NCI-H1436 (cell line): ENCODE results near the gene ZNF491.
A peak's percentile ranks its signal among the peaks of the same experiment; 100 is the strongest.
"Not testable (repeated sequence)": the region's sequence is repeated elsewhere in the genome, so short reads cannot be mapped to it uniquely, and the experiment has no call there.

Experiments
- DNase-seq: peaks from one replicate; lab custom pipeline; 2025; lab: John Stamatoyannopoulos, UW

The ZNF491 gene

DNA sequence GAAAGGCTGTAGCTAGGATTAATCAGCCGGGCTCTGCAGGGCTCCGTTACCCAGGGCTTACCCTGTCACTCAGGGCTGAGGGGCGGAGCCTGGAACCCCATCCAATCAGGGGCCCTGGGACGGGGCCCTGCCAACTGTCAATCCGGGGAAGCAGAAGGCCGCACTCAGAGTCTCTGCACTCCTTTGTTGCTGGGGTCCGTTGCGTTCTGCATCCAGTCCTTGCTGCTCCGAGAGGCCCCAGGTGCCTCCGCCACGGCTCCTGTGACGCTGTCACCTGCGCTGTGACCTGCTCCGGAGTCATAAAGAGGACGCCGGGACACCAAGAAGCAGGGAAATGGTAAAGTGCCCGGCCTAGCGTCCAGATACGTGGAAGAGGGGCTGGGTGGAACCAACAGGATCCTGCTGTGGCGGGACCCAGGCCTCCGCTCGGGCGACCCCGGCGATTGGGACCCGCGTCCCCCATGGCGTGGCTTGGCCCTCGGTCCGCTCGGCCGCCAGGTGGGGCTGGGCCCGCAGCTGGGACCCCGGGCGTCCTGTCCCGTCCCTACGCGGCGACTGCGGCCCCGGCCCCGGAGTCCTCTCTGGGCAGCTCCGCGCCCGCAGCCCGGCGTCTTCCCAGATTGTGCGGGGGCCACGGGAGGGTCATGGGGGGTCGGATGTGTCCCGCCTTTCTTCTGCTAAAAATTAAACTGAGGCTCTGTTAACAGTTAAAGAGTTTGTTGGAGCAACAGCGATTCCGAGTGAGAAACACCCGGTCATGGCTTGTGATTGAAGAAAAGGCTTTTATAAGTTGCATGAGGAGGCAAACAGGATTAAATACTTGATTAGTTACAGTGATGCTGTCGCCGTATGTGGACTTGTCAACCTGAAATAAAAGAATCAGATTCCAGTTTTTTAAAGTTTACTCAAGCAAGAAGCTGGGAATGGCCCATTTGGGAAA is at the start of gene ZNF491:
Gene ZNF491 (plus strand): TSS at position 133 of the 940 bp plus-strand sequence. CDS start 7,431 bp downstream, outside the sequence.
- peak; percentile 88 for DNase-seq

DNA sequence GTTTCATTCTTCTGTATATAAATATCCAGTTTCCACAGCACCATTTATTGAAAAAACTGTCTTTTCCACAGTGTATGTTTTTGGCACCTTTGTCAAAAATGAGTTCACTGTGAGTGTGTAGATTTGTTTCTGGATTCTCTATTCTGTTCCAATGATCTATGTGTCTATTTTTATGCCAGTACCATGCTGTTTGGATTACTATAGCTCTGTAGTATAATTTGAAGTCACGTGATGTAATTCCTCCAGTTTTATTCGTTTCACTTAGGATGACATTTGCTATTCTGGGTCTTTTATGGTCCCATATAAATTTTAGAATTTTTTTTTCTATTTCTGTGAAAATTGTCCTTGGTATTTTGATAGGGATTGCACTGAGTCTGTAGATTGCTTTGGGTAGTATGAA is 48.6 kb upstream of the ZNF491 start:
- no peak for DNase-seq

DNA sequence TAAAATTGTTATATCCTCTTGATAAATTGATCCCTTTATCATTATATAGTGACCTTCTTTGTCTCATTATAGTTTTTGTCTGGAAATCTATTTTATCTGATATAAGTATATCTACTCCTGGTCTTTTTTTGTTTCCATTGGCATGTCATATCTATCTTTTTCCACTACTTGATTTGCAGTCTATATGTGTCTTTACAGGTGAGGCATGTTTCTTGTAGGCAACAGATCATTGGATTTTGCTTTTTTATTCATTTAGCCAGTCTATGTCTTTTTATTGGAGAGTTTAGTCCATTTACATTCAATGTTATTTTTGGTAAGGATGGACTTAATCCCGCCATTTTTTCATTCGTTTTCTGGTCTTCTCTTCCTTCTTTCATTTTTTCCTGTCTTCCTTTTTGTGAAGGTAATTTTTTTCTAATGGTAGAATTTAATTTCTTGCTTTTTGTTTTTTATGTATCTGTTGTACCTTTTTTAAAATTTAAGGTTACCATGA is 46.0 kb upstream of the ZNF491 start:
- no peak for DNase-seq

DNA sequence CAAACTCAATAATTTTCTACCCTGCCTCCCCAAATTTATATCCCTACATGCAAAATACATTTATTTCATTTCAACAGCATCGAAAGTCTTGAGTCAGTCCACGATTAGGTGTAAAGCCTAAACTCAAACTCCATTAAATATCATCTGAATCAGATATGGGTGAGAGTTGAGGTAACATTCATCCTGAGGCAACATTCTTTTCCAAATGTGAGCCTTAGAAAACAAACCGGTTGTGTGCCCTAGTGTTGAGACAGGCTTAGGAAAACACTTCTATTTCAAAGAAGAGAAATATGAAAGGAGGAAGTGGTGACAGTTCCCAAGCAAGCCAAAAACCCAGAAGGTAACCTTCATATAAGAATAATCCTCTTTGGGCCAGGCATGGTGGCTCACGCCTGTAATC is 43.7 kb upstream of the ZNF491 start:
- no peak for DNase-seq

DNA sequence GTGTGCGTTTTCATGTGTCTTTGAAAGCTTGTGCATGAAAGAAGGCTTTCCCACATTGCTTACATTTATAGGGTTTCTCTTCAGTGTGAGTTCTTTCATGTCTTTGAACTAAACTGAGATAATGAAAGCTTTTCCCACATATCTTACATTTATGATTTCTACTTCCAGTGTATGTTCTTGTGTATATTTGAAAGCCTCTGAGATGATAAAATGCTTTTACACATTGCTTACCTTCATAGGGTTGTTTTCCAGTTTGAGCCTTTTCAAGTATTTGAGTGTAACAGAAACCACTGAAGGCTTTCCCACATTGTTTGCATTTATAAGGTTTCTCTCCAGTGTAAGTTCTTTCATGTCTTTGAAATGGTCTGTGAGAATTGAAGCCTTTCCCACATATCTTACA is 41.4 kb upstream of the ZNF491 start:
- no peak for DNase-seq

DNA sequence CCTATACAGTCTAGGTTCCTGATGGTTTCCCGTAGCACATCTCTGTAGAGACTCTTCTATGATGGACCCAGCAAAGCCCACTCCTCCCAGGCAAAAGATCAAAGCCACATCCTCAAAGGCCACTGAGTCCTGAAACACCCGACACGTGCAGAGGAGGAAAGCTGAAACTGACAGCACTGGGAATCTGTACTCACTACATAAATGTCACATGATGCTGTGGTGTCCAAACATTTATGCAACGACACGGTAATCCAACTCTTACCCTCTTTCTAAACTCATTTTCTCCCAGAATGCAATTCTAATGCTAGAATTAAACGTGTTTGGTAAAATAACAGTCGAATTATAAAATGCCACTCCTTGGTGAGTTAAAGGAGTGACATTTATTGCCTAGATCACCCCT is 38.5 kb upstream of the ZNF491 start:
- DNase-seq, result no peak

DNA sequence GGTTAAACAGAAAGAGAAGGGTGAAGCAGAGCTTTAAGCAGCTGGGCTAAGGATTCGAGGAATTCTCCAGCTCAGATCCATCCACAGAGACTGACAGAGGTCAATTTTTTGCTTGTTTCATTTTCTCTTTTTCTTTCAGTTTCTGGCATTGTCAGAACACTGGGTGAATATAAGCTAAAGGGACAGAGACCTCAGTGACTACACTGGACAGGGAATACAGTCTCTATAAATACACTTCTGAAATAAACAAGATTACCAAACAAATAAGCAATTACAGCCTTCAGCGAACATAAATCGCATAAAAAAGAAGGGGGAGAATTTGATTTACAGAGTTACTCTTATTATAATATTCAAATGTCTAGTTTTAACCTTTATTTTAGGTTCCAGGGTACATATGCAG is 35.2 kb upstream of the ZNF491 start:
- DNase-seq, result no peak

DNA sequence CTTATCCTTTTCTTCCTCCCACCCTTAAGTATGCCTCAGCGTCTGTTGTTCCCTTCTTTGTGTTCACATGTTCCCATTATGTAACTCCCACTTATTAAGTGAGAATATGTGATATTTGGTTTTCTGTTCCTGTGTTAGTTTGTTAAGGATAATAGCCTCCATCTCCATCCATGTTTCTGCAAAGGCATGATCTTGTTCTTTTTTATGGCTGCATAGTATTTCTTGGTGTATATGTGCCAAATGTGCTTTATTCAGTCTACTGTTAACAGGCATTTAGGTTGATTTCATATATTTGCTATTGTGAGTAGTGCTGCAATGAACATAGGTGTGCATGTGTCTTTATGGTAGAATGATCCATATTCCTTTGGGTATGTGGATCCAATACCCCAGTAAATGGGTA is 34.7 kb upstream of the ZNF491 start:
- DNase-seq, result no peak

DNA sequence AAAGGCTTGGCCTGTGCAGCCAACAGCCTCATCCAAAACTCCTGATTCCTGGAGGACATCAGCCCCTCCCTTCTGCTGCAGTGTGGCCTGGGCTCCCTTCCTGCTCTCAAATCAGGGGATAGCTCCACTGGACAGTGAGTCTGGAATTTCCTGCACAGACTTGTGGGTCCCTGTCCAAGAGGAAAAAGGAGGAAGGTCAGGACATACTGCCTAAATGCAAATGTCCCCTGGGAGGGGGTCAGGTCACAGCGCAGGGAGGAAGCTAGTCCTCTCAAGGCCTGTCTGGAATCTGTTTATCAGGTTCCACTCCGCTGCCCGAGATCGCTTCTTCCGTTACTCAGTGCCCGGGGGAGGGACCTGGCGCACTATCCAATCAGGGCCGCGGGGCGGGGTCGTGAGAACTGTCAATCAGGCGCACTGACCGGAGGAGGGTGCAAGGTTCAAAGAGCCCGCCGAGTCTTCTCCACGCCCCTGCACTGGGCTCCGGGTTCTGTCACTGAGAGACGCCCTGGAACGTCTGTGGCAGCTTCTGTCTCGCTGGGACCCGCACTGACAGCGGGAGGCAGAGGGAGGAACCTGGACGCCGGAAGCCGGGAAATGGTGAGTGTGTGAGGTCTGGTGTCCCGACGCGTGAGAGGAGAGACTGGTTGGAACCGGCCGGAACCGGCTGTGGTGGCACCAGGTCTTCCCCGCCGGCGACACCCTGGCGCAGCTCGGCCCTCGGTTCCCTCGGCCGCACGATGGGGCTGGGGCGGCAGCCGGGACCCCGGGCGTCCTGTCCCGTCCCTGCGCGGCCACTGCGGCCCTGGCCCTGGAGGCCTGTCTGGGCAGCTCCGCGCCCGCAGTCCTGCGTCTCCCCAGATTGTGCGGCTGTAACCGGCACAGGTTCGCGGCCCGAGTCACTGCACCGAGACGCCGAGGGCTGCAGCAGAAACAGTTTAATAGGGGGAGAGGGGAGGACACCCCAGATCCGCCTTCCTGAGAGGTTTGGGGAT is 31.4 kb upstream of the ZNF491 start, which contains the start of gene ZNF441:
Gene ZNF441 (plus strand): TSS at position 404 of the 995 bp plus-strand sequence. CDS start 194 bp downstream, at position 598.
- DNase-seq, result peak; percentile 66

DNA sequence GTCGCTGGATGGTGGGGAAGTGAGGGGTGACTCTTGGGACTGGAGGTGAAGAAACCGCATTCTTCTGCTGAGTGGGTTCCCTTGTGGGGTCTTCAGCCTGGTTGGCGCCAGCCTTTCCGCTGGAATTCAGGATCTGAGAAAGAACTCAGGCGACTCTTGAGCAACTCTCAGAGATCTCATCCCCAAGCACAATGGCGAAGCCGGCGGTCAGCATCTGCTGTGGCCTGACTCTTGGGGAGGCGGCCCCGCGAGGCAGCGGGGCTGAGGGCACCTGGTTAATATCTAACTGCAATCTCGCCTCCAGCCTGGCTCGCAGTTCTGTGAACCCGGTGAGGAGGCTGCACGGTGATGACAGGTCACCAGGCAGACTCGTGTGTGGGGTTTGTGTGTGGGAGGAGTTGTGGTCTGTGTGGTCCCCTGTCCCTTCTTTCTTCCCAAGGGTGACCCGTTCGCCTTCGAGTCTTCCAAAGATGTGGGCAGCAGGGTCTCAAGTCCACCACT is 30.6 kb upstream of the ZNF491 start:
- DNase-seq, result no peak

DNA sequence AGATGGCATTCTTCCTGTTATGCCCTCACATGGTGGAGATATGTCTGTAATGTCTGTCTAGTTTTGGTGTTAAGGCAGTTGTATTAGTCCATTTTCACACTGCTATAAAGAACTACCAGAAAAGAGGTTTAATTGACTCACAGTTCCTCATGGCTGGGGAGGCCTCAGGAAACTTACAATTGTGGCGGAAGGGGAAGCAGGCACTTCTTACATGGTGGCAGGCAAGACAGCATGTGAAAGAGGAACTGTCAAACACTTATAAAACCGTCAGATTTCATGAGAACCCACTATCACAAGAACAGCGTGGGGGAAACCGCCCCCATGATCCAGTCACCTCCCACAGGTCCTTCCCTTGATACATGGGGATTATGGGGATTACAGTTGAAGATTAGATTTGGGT is 28.3 kb upstream of the ZNF491 start:
- DNase-seq, result no peak

DNA sequence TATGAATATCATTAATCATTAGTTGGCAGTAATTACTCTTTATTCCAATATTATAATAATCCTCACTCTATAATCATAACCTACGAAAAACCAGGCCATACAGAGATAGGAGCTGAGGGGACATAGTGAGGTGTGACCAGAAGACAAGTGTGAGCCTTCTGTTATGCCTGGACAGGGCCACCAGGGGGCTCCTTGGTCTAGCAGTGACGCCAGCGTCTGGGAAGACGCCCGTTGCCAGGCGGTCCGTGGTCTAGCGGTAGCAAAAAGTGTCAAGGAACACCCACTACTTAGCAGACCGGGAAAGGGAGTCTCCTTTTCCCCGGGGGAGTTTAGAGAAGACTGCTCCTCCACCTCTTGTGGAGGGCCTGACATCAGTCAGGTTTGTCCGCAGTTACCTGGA is 26.8 kb upstream of the ZNF491 start:
- not testable (repeated sequence) for DNase-seq

DNA sequence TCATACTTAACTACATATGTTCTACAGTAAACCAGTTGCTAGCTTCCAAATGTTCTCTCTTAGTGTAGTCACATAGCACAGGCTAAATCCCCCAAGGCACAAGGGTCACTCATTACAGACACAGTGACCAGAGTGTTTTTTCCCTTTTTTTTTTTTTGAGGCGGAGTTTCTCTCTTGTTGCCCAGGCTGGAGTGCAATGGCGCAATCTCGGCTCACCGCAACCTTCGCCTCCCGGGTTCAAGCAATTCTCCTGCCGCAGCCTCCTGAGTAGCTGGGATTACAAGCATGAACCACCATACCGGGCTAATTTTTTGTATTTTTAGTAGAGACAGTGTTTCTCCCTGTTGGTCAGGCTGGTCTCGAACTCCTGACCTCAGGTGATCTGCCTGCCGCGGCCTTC is 21.7 kb upstream of the ZNF491 start:
- DNase-seq, result not testable (repeated sequence)

DNA sequence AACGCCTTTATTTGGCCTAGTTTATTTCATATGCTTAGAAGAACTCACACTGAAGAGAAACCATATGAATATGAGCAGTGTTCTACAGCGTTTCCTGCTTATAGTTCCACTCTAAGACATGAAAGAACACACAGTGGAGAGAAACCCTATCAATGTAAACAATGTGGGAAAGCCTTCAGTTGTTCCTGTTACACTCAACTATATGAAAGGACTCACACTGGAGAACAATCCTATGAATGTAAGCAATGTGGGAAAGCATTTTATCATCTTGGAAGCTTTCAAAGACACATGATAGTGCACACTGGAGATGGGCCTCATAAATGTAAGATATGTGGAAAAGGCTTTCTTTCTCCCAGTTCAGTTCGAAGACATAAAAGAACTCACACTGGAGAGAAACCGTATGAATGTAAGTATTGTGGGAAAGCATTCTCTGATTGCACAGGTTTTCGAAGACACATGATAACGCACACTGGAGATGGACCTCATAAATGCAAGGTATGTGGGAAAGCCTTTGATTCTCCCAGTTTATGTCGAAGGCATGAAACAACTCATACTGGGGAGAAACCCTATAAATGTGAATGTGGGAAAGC is 17.8 kb upstream of the ZNF491 start:
- no peak for DNase-seq

DNA sequence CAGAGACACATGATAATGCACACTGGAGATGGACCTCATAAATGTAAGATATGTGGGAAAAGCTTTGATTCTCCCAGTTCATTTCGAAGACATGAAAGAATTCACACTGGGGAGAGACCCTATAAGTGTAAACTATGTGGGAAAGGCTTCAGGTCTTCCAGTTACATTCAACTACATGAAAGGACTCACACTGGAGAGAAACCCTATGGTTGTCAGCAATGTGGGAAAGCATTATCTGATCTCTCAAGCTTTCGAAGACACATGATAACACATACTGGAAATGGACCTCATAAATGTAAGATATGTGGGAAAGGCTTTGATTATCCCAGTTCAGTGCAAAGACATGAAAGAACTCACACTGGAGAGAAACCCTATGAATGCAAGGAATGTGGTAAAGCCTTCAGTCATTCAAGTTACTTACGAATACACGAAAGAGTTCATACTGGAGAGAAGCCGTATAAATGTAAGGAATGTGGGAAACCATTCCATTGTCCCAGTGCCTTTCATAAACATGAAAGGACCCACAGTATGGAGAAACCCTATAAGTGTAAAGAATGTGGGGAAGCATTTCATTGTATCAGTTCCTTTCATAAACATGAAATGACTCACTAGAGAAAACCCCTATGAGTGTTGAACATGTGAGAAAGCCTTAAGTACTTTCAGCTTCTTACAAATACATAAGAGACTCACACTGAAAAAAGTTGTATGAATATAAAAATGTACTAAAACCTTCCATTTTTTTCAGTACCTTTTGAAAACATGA is 16.8 kb upstream of the ZNF491 start:
- DNase-seq, result no peak

DNA sequence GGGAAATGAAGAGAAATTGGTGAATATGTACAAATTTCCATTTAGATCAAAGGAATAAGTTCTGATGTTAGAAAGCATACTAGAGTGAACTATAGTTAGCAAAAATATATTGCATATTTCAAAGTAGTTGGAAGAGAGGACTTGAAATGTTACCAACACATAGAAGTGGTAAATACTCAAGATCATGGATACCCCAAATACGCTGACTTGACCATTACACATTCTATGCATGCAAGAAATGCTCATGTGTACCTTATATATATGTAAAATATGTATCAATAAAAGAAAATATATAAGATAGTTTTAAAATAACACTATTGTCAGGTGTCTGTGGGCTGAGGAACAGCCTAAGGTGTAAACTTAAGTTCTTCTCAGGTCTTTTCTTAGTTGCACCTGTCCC is 14.6 kb upstream of the ZNF491 start:
- no peak for DNase-seq

DNA sequence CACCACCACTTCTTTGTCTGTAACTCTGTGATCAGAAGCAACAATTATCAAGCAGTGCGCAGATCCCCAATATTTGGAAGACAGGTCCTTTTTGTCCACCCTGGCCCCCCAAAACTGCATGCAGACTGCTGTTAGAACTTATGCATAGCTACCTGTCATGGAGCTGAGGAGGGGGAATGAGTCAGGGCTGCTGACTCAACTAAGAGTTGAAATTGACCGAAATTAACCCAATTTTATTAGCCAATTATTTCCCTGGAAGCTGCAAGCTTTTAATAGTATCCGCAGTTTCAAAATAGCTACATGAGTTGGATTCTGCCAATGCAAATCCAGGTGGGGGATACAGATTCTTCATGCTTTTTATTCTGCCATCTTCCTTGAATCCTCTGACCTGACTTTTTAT is 14.0 kb upstream of the ZNF491 start:
- no peak for DNase-seq

DNA sequence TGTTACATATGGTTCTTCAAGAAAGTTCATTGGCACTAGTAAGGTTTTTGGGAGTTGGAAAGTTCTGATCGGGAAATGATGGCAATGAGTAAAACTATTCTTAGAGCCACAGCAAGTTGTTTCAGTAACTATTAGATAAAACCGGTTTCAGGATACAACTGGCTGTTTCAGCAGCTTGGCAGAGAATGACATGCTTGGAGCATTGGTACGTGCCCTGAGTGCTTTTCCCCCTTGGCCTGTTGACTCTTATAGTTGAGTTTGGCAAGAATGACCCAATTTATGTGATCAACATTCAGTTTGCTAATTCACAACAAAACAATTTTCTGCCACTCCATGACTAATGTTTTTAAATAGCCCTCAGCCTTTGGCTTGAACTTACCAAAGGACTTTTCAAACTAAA is 10.8 kb upstream of the ZNF491 start:
- DNase-seq, result no peak

DNA sequence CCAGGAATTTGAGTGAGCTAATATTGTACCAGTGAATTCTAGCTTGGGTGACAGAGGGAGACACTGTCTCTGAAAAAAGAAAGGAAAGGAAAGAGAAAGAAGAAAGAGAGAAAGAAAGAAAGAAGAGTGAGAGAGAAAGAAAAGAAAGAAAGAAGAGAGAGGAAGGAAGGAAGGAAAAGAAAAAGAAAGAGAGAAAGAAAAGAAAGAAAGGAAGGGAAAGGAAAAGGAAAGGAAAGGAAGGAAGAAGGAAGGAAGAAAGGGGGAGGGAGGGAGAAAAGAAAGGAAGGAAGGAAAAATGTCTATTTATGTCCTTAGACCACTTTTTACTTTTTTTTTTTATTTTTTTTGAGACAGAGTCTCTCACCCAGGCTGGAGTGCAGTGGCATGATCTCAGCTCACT is 5.4 kb upstream of the ZNF491 start:
- DNase-seq, result no peak

DNA sequence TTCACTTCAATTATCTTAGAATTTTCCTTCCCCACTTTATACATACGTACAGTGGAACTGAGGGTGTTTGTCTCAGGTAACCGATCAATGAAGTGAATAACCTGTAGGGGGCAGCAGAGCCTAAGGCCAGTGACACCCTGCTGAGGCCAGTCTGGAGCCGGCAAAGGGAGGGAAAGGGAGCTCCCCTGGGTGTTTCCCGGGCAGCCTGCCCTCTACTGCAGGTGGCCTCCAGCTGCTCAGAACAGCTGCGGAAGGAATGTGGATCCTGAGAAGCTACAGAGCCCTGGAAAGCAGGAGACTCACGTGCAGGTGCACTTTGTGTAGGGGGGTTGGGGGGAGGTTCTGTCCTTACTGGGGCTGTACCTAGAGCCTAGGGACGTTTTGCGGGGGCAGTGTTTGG is 832 bp upstream of the ZNF491 start:
- peak; percentile 91 for DNase-seq
